OCI-M2 (cell line): ENCODE measurements around the gene CNTNAP5.
"Not testable (repeated sequence)": the region's sequence is repeated elsewhere in the genome, so short reads cannot be mapped to it uniquely, and the experiment has no call there.

ENCODE experiments used
- DNase-seq: peaks from one replicate; lab custom pipeline; 2025; ENCODE audit not compliant: unreplicated experiment; lab: John Stamatoyannopoulos, UW

CNTNAP5 gene

GRCh38 chr2:124407836-124408534 is 382.9 kb downstream of the CNTNAP5 start:
- not testable (repeated sequence) for DNase-seq

- DNase-seq, result no peak
Observed at GRCh38 chr2:124424074-124424473, 399.0 kb downstream of the CNTNAP5 start.

GRCh38 chr2:124426122-124426521 is 401.0 kb downstream of the CNTNAP5 start:
- no peak for DNase-seq

GRCh38 chr2:124426625-124427024 is 401.5 kb downstream of the CNTNAP5 start:
- DNase-seq, result no peak

- DNase-seq, result no peak
Observed at GRCh38 chr2:124437811-124438210, 412.7 kb downstream of the CNTNAP5 start.

- no peak for DNase-seq
Observed at GRCh38 chr2:124450481-124450880, 425.4 kb downstream of the CNTNAP5 start.

- no peak for DNase-seq
Observed at GRCh38 chr2:124476291-124476690, 451.2 kb downstream of the CNTNAP5 start.

- no peak for DNase-seq
Observed at GRCh38 chr2:124478761-124479160, 453.7 kb downstream of the CNTNAP5 start.

GRCh38 chr2:124480958-124481357 is 455.9 kb downstream of the CNTNAP5 start:
- DNase-seq, result no peak

GRCh38 chr2:124482044-124482443 is 457.0 kb downstream of the CNTNAP5 start:
- no peak for DNase-seq

- no peak for DNase-seq
Observed at GRCh38 chr2:124482551-124482950, 457.5 kb downstream of the CNTNAP5 start.

GRCh38 chr2:124485659-124486058 is 460.6 kb downstream of the CNTNAP5 start:
- DNase-seq, result no peak

GRCh38 chr2:124489686-124490085 is 464.6 kb downstream of the CNTNAP5 start:
- no peak for DNase-seq

- no peak for DNase-seq
Observed at GRCh38 chr2:124501575-124502152, 476.6 kb downstream of the CNTNAP5 start.

GRCh38 chr2:124514236-124514635 is 489.1 kb downstream of the CNTNAP5 start:
- DNase-seq, result no peak

GRCh38 chr2:124520953-124521352 is 495.9 kb downstream of the CNTNAP5 start:
- no peak for DNase-seq

GRCh38 chr2:124523096-124523495 is 498.0 kb downstream of the CNTNAP5 start:
- DNase-seq, result no peak

GRCh38 chr2:124524155-124524915 is 499.2 kb downstream of the CNTNAP5 start:
- DNase-seq, result no peak

- no peak for DNase-seq
Observed at GRCh38 chr2:124526221-124526620, 501.1 kb downstream of the CNTNAP5 start.

GRCh38 chr2:124530203-124530602 is 505.1 kb downstream of the CNTNAP5 start:
- no peak for DNase-seq

- DNase-seq, result no peak
Observed at GRCh38 chr2:124533226-124533954, 508.3 kb downstream of the CNTNAP5 start.
